Activated CD8-positive, alpha-beta memory T cell treated with anti-CD3 and anti-CD28 coated beads, Interleukin-2, amount 50 U/mL, for 48 hours (primary cell): ENCODE data around the gene MOB4.
"Not testable (repeated sequence)": the region's sequence is repeated elsewhere in the genome, so short reads cannot be mapped to it uniquely, and the experiment has no call there.

Source experiments
- DNase-seq: peaks from one replicate; pipeline ENCODE4 v3.0.0-alpha.2; 2020

Gene MOB4

GRCh38 chr2:197515315-197515738 is 539 bp upstream of the MOB4 start:
- DNase-seq: no peak

- DNase-seq: peak; percentile 65
Observed at GRCh38 chr2:197516393-197516761, 511 bp downstream of the MOB4 start.

GRCh38 chr2:197517150-197517549 is 1.3 kb downstream of the MOB4 start:
- no peak for DNase-seq

GRCh38 chr2:197538412-197538811 is 22.5 kb downstream of the MOB4 start:
- DNase-seq: no peak

- no peak for DNase-seq
Observed at GRCh38 chr2:197539734-197540133, 23.9 kb downstream of the MOB4 start.

GRCh38 chr2:197543206-197543605 is 27.3 kb downstream of the MOB4 start:
- no peak for DNase-seq

GRCh38 chr2:197547163-197547900 is 31.5 kb downstream of the MOB4 start:
- no peak for DNase-seq

GRCh38 chr2:197548582-197548981 is 32.7 kb downstream of the MOB4 start:
- no peak for DNase-seq

- not testable (repeated sequence) for DNase-seq
Observed at GRCh38 chr2:197551260-197551659, 35.4 kb downstream of the MOB4 start.

GRCh38 chr2:197555467-197555866 is 39.6 kb downstream of the MOB4 start:
- DNase-seq: no peak

- DNase-seq: no peak
Observed at GRCh38 chr2:197556456-197556855, 40.6 kb downstream of the MOB4 start.

- DNase-seq: no peak
Observed at GRCh38 chr2:197558393-197558792, 42.5 kb downstream of the MOB4 start.

- no peak for DNase-seq
Observed at GRCh38 chr2:197559681-197560080, 43.8 kb downstream of the MOB4 start.

- no peak for DNase-seq
Observed at GRCh38 chr2:197560146-197560665, 44.3 kb downstream of the MOB4 start.

GRCh38 chr2:197571627-197572271 is 55.9 kb downstream of the MOB4 start:
- no peak for DNase-seq

GRCh38 chr2:197573608-197574007 is 57.7 kb downstream of the MOB4 start:
- DNase-seq: no peak

GRCh38 chr2:197575987-197576386 is 60.1 kb downstream of the MOB4 start:
- no peak for DNase-seq

- DNase-seq: no peak
Observed at GRCh38 chr2:197576631-197577030, 60.8 kb downstream of the MOB4 start.

GRCh38 chr2:197577446-197577845 is 61.6 kb downstream of the MOB4 start:
- DNase-seq: no peak

- DNase-seq: not testable (repeated sequence)
Observed at GRCh38 chr2:197578294-197578693, 62.4 kb downstream of the MOB4 start.

GRCh38 chr2:197580166-197580565 is 64.3 kb downstream of the MOB4 start:
- not testable (repeated sequence) for DNase-seq

GRCh38 chr2:197587255-197587654 is 71.4 kb downstream of the MOB4 start:
- DNase-seq: not testable (repeated sequence)

- DNase-seq: no peak
Observed at GRCh38 chr2:197591339-197592072, 75.6 kb downstream of the MOB4 start.

GRCh38 chr2:197596766-197597165 is 80.9 kb downstream of the MOB4 start:
- no peak for DNase-seq
